Measurements from ENCODE around the gene MAGEB6. TPM values are rescaled to one million over a fixed set of nuclear protein-coding genes. Genes with fewer than 3 reads are reported as not detected.

Gene MAGEB6
- total and polyA plus RNA-seq, 10 of the 15 experiments (the other 5 are each of a cell fraction or from before 2014, with no cell fraction given), result 0.05 TPM; not detected in 9

GRCh38 chrX:26219351-26219750, 27.1 kb downstream of the MAGEB6 start:
- no peak for FAIRE-seq
- intact Hi-C loops (cut with micrococcal nuclease; ENCODE audit: unreplicated experiment), result no loop called here
- RAD21 ChIA-PET (ENCODE audit: unreplicated experiment), result no interaction called here

GRCh38 chrX:26234177-26234576, 41.9 kb downstream of the MAGEB6 start:
- FAIRE-seq (no peak), ATAC-seq (no peak), DNase-seq (ENCODE audit: low read depth, low spot score) (no peak)
- Histone ChIP-seq H3K4me2 (ENCODE audit: control insufficient read depth, insufficient read depth) (no peak overlapping the region), H2AFZ (ENCODE audit: control insufficient read depth, low read depth, low read length) (no peak overlapping the region), H3K79me2 (ENCODE audit: control insufficient read depth, insufficient read depth, low read length) (no peaks in the 10 kb centered on the region), H3K9me3 (replicated peaks; ENCODE audit: control insufficient read depth, insufficient read depth, low read length) (no peaks in the 10 kb centered on the region), H3K4me1 (ENCODE audit: control insufficient read depth, insufficient read depth, low read length) (no peaks in the 10 kb centered on the region), H3K36me3 (ENCODE audit: control insufficient read depth in 2 of 2, insufficient read depth in 2 of 2, low read length in 1 of 2) (no peaks in the 10 kb centered on the region), H3K27me3 (replicated peaks in 1 of 2; ENCODE audit: control insufficient read depth in 2 of 2, insufficient read depth in 2 of 2, low read length in 1 of 2) (no peaks in the 10 kb centered on the region), H3K4me3 (no peak overlapping the region), H3K27ac (ENCODE audit: control insufficient read depth, insufficient read depth) (no peak overlapping the region), H4K20me1 (ENCODE audit: control insufficient read depth, insufficient read depth) (no peaks in the 10 kb centered on the region), H3K9ac (ENCODE audit: control insufficient read depth, insufficient read depth, low read length) (no peak overlapping the region)
- CTCF ChIA-PET, result no interaction called here
- intact Hi-C loops (cut with micrococcal nuclease; ENCODE audit: unreplicated experiment) (no loop called here), in situ Hi-C loops (cut with MboI) (no loop called here)
- RAD21 ChIA-PET (ENCODE audit: unreplicated experiment), result no interaction called here
- no TSS peak for BruUV-seq (replicated peaks)
- SMC1A ChIA-PET (ENCODE audit: uncharacterized antibody, unreplicated experiment), result no interaction called here
- POLR2A ChIA-PET, result no interaction called here
- WGBS (ENCODE audit: insufficient coverage, insufficient replicate concordance, low lambda C conversion rate, missing lambda C conversion rate), result 0% methylated on average over 1 of the region's 1 CpG
- TF ChIP-seq NRF1 (conservative IDR thresholded peaks at IDR 0.05; ENCODE audit: low read depth, low read length), result no peak
- TF ChIP-seq NFYB (IDR thresholded peaks at IDR 0.05; ENCODE audit: insufficient read depth, low read depth, low read length), result no peak
- TF ChIP-seq IRF5 (IDR thresholded peaks at IDR 0.05; ENCODE audit: borderline replicate concordance), result no peak
- no peak for TF ChIP-seq ZNF207 (IDR thresholded peaks at IDR 0.05; ENCODE audit: borderline replicate concordance)
- no peak for TF ChIP-seq BMI1 (IDR thresholded peaks at IDR 0.05; ENCODE audit: borderline replicate concordance)
- no peak for TF ChIP-seq KDM1A (IDR thresholded peaks at IDR 0.05; ENCODE audit: borderline replicate concordance)
- TF ChIP-seq ZBTB40 (IDR thresholded peaks at IDR 0.05; ENCODE audit: borderline replicate concordance), result no peak
- TF ChIP-seq TAF1 (IDR thresholded peaks at IDR 0.05; ENCODE audit: borderline replicate concordance, low read depth, low read length), result no peak
- no peak for TF ChIP-seq NBN (IDR thresholded peaks at IDR 0.05)

More at GRCh38 chrX:26219351-26219750, 27.1 kb downstream of the MAGEB6 start:
- SMC1A ChIA-PET (ENCODE audit: uncharacterized antibody, unreplicated experiment), result no interaction called here
- Histone ChIP-seq H3K4me2 (ENCODE audit: control insufficient read depth, insufficient read depth) (no peak overlapping the region), H3K36me3 (ENCODE audit: control insufficient read depth in 2 of 2, insufficient read depth in 2 of 2, low read length in 1 of 2) (no peaks in the 10 kb centered on the region), H3K27ac (ENCODE audit: control insufficient read depth, insufficient read depth) (no peak overlapping the region), H2AFZ (ENCODE audit: control insufficient read depth, low read depth, low read length) (no peak overlapping the region), H3K9me3 (replicated peaks; ENCODE audit: control insufficient read depth, insufficient read depth, low read length) (no peaks in the 10 kb centered on the region; the same call in 2 of the 3 replicates), H3K27me3 (replicated peaks in 1 of 2; ENCODE audit: control insufficient read depth in 2 of 2, insufficient read depth in 2 of 2, low read length in 1 of 2) (no peaks in the 10 kb centered on the region), H3K79me2 (ENCODE audit: control insufficient read depth, insufficient read depth, low read length) (no peaks in the 10 kb centered on the region), H3K4me1 (ENCODE audit: control insufficient read depth, insufficient read depth, low read length) (no peaks in the 10 kb centered on the region), H3K4me3 (no peak overlapping the region), H3K9ac (ENCODE audit: control insufficient read depth, insufficient read depth, low read length) (no peak overlapping the region), H4K20me1 (ENCODE audit: control insufficient read depth, insufficient read depth) (no peaks in the 10 kb centered on the region)
- CTCF ChIA-PET, result no interaction called here
- 39% methylated on average over 7 of the region's 7 CpGs for WGBS (ENCODE audit: insufficient coverage, insufficient replicate concordance, low lambda C conversion rate, missing lambda C conversion rate)
- no TSS peak for BruUV-seq (replicated peaks)
- ATAC-seq, result no peak
- TF ChIP-seq JUNB (IDR thresholded peaks at IDR 0.05) (no peak), BRCA1 (IDR thresholded peaks at IDR 0.05; ENCODE audit: low read depth, low read length) (no peak), ZNF217 (IDR thresholded peaks at IDR 0.05) (no peak), KLF5 (IDR thresholded peaks at IDR 0.05; ENCODE audit: partially characterized antibody) (no peak), CREB1 (IDR thresholded peaks at IDR 0.05; ENCODE audit: low read depth) (no peak), NBN (IDR thresholded peaks at IDR 0.05) (no peak), BHLHE40 (IDR thresholded peaks at IDR 0.05; ENCODE audit: borderline replicate concordance in 1 of 2, low read depth in 2 of 2, low read length in 1 of 2) (no peak)
- TF ChIP-seq, protein P1, sequence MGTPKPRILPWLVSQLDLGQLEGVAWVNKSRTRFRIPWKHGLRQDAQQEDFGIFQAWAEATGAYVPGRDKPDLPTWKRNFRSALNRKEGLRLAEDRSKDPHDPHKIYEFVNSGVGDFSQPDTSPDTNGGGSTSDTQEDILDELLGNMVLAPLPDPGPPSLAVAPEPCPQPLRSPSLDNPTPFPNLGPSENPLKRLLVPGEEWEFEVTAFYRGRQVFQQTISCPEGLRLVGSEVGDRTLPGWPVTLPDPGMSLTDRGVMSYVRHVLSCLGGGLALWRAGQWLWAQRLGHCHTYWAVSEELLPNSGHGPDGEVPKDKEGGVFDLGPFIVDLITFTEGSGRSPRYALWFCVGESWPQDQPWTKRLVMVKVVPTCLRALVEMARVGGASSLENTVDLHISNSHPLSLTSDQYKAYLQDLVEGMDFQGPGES (IDR thresholded peaks at IDR 0.05), result no peak
- POLR2A ChIA-PET, result no interaction called here
- DNase-seq (ENCODE audit: low read depth, low spot score), result no peak
- in situ Hi-C loops (cut with MboI), result no loop called here
